Measurements from ENCODE around the gene SRD5A1. TPM values are rescaled to one million over a fixed set of nuclear protein-coding genes. Genes with fewer than 3 reads are reported as not detected.

SRD5A1 gene
- total RNA-seq, 1 experiment from 2014 or later = 39.6 TPM

DNA sequence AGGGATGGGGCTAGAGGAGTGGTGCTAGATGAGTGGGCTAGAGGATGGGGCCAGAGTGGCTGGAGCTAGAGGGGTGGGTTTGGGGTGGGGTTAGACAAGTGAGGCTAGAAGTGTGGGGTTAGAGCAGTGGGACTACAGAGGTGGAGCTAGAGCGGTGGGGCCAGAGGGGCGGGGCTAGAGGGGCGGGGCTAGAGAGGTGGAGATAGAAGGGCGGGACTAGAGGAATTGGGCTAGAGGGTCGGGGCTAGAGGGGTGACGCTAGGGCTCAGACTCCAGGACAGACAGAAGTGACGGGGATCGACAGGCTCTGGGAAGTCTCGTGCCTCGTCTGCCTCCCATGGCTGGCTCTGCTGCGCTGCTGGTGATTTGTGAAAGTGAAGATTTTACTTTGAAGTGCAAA, 49.0 kb downstream of the SRD5A1 start:
- ATAC-seq = no peak
- Histone ChIP-seq H3K4me1 (ENCODE audit: insufficient read depth, low read length) (no peaks in the 10 kb centered on the region), H3K9ac (ENCODE audit: low read length) (no peak overlapping the region), H3K27me3 (ENCODE audit: low read length) (peaks cover 29% of the 10 kb centered on the region), H4K20me1 (ENCODE audit: low read length) (no peaks in the 10 kb centered on the region), H3K9me3 (ENCODE audit: low read length) (no peaks in the 10 kb centered on the region), H3F3A (ENCODE audit: low read length, unreplicated experiment) (no peaks in the 10 kb centered on the region), H3K36me3 (ENCODE audit: low read depth, low read length) (no peaks in the 10 kb centered on the region), H3K4me3 (ENCODE audit: low read length) (no peak overlapping the region), H3K4me2 (ENCODE audit: low read length) (no peak overlapping the region), H3K27ac (ENCODE audit: low read length) (no peak overlapping the region), H2AFZ (ENCODE audit: low read length) (no peak overlapping the region), H3K9me2 (replicated peaks; ENCODE audit: low read length) (no peaks in the 10 kb centered on the region), H3K79me2 (ENCODE audit: low read length) (no peaks in the 10 kb centered on the region)
- intact Hi-C loops (cut with micrococcal nuclease) = no loop called here
- no peak for DNase-seq
- no peak for TF ChIP-seq EZH2phosphoT487 (IDR thresholded peaks at IDR 0.05; ENCODE audit: borderline replicate concordance, low read length)
- no peak for TF ChIP-seq EZH2 (IDR thresholded peaks at IDR 0.05; ENCODE audit: low read length, unreplicated experiment)
- TF ChIP-seq, protein P1, sequence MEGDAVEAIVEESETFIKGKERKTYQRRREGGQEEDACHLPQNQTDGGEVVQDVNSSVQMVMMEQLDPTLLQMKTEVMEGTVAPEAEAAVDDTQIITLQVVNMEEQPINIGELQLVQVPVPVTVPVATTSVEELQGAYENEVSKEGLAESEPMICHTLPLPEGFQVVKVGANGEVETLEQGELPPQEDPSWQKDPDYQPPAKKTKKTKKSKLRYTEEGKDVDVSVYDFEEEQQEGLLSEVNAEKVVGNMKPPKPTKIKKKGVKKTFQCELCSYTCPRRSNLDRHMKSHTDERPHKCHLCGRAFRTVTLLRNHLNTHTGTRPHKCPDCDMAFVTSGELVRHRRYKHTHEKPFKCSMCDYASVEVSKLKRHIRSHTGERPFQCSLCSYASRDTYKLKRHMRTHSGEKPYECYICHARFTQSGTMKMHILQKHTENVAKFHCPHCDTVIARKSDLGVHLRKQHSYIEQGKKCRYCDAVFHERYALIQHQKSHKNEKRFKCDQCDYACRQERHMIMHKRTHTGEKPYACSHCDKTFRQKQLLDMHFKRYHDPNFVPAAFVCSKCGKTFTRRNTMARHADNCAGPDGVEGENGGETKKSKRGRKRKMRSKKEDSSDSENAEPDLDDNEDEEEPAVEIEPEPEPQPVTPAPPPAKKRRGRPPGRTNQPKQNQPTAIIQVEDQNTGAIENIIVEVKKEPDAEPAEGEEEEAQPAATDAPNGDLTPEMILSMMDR (conservative IDR thresholded peaks at IDR 0.05; ENCODE audit: low read depth, low read length) = no peak
- CTCF ChIA-PET = no interaction called here
- POLR2A ChIA-PET (ENCODE audit: unreplicated experiment) = no interaction called here
- BruUV-seq (replicated peaks) = no TSS peak

DNA sequence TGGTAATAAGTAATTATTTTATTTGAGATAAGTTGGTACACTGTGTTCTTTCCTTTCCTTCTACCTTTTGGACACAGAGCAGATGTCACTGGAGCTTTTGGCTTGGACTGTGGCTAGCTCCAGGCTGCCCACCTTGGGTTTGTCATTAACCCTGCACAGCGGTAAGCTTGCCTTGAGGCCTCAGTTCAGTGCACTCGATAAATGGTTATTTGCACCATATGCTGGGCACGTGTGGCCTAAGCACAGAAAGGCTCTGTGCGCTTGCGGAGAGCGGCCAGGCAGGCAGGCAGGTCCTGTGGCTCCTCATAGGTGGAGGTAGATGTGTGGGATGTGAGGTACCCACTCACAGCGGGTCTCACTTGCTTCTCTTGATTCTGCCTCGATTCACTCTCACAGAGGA, 50.0 kb downstream of the SRD5A1 start:
- no peaks in the 10 kb centered on the region for H3K4me1 ChIP-seq (ENCODE audit: insufficient read depth, low read length)
- TF ChIP-seq, protein P1 (conservative IDR thresholded peaks at IDR 0.05; ENCODE audit: low read depth, low read length) = no peak
- TF ChIP-seq EZH2 (IDR thresholded peaks at IDR 0.05; ENCODE audit: low read length, unreplicated experiment) (no peak), EZH2phosphoT487 (IDR thresholded peaks at IDR 0.05; ENCODE audit: borderline replicate concordance, low read length) (no peak)
- H3K36me3 ChIP-seq (ENCODE audit: low read depth, low read length) = no peaks in the 10 kb centered on the region
- H4K20me1 ChIP-seq (ENCODE audit: low read length) = no peaks in the 10 kb centered on the region
- no peaks in the 10 kb centered on the region for H3K79me2 ChIP-seq (ENCODE audit: low read length)
- no TSS peak for BruUV-seq (replicated peaks)
- no peak overlapping the region for H3K27ac ChIP-seq (ENCODE audit: low read length)
- intact Hi-C loops (cut with micrococcal nuclease) = no loop called here
- POLR2A ChIA-PET (ENCODE audit: unreplicated experiment) = no interaction called here
- DNase-seq (no peak), ATAC-seq (no peak)
- no peak overlapping the region for H2AFZ ChIP-seq (ENCODE audit: low read length)
- H3F3A ChIP-seq (ENCODE audit: low read length, unreplicated experiment) = no peaks in the 10 kb centered on the region
- no peak overlapping the region for H3K4me2 ChIP-seq (ENCODE audit: low read length)
- H3K9ac ChIP-seq (ENCODE audit: low read length) = no peak overlapping the region
- no peaks in the 10 kb centered on the region for H3K9me2 ChIP-seq (replicated peaks; ENCODE audit: low read length)
- H3K4me3 ChIP-seq (ENCODE audit: low read length) = no peak overlapping the region
- H3K27me3 ChIP-seq (ENCODE audit: low read length) = peaks cover 33% of the 10 kb centered on the region
- CTCF ChIA-PET = no interaction called here
- H3K9me3 ChIP-seq (ENCODE audit: low read length) = no peaks in the 10 kb centered on the region

DNA sequence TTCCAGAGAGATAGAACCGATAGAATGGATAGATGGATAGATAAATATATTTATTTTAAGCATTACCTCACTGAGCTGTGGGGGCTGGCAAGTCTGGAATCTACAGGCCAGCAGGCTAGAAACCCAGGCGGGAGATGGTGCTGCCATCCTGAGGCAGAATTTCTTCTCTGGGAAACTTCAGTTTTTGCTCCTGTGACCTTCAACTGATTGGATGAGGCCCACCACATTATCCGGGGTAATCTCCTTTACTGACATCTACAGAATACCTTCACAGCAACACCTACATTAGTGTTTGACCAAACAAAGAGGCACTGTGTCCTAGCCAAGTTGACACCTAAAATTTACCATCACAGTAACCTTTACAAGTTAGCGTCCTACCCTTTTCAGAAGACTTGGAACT, 50.8 kb downstream of the SRD5A1 start:
- Histone ChIP-seq H3F3A (ENCODE audit: low read length, unreplicated experiment) (no peaks in the 10 kb centered on the region), H3K27me3 (ENCODE audit: low read length) (peaks cover 33% of the 10 kb centered on the region), H3K9me2 (replicated peaks; ENCODE audit: low read length) (no peaks in the 10 kb centered on the region), H3K79me2 (ENCODE audit: low read length) (no peaks in the 10 kb centered on the region), H3K4me1 (ENCODE audit: insufficient read depth, low read length) (no peaks in the 10 kb centered on the region), H3K9me3 (ENCODE audit: low read length) (no peaks in the 10 kb centered on the region), H3K27ac (ENCODE audit: low read length) (no peak overlapping the region), H3K4me2 (ENCODE audit: low read length) (no peak overlapping the region), H2AFZ (ENCODE audit: low read length) (no peak overlapping the region), H4K20me1 (ENCODE audit: low read length) (no peaks in the 10 kb centered on the region), H3K4me3 (ENCODE audit: low read length) (no peak overlapping the region), H3K36me3 (ENCODE audit: low read depth, low read length) (no peaks in the 10 kb centered on the region), H3K9ac (ENCODE audit: low read length) (no peak overlapping the region)
- DNase-seq (no peak), ATAC-seq (no peak)
- BruUV-seq (replicated peaks) = no TSS peak
- TF ChIP-seq, protein P1 (conservative IDR thresholded peaks at IDR 0.05; ENCODE audit: low read depth, low read length) = no peak
- TF ChIP-seq EZH2phosphoT487 (IDR thresholded peaks at IDR 0.05; ENCODE audit: borderline replicate concordance, low read length) (no peak), EZH2 (IDR thresholded peaks at IDR 0.05; ENCODE audit: low read length, unreplicated experiment) (no peak)
- intact Hi-C loops (cut with micrococcal nuclease) = no loop called here
- ChIA-PET POLR2A (ENCODE audit: unreplicated experiment) (no interaction called here), CTCF (no interaction called here)
